Measurements from ENCODE around the gene SCP2. TPM values are rescaled to one million over a fixed set of nuclear protein-coding genes. Genes with fewer than 3 reads are reported as not detected.
"Not testable (repeated sequence)": the region's sequence is repeated elsewhere in the genome, so short reads cannot be mapped to it uniquely, and the experiment has no call there.

SCP2 gene
- total RNA-seq, 1 donor from 2014 or later: 26.3 TPM

DNA sequence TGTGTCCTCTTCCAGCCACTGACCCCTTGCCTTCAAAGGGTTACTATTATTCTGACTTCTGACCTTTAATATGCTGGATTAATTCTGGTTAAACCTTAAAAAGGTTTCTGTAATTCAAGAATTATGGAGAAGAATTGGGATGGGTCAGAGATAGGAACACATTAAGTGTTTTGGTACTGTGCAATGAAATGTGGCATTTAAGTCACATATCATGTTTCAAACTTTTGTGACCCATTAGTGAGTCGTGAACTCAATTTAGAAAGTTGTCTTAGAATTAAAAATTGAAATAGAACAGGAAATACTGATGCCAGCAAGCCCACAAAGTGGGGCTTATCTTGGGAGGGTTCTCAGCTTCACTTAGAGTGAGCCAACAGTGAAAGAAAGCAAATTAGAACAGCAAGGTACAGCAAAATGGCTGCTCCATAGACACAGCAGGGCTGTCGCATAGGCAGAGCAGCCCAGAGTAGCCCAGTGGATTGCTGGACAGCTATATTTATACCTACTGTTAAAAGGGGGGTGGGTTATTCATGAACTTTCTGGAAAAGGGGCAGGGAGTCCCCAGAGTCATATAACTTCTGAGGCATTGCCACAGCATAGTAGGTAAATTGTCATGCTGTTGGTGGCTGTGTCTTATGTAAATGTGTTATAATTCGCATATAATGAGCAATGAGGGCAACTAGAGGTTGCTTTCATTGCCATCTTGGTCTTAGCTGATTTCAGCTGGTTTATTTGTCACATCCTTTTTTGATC lies 10.5 kb downstream of the SCP2 start:
- Histone ChIP-seq H3K27me3 (no peaks in the 10 kb centered on the region), H3K9me3 (no peaks in the 10 kb centered on the region), H3K36me3 (no peaks in the 10 kb centered on the region), H3K4me1 (no peaks in the 10 kb centered on the region), H3K27ac (no peak overlapping the region), H3K4me3 (no peak overlapping the region)
- TF ChIP-seq, protein P1, sequence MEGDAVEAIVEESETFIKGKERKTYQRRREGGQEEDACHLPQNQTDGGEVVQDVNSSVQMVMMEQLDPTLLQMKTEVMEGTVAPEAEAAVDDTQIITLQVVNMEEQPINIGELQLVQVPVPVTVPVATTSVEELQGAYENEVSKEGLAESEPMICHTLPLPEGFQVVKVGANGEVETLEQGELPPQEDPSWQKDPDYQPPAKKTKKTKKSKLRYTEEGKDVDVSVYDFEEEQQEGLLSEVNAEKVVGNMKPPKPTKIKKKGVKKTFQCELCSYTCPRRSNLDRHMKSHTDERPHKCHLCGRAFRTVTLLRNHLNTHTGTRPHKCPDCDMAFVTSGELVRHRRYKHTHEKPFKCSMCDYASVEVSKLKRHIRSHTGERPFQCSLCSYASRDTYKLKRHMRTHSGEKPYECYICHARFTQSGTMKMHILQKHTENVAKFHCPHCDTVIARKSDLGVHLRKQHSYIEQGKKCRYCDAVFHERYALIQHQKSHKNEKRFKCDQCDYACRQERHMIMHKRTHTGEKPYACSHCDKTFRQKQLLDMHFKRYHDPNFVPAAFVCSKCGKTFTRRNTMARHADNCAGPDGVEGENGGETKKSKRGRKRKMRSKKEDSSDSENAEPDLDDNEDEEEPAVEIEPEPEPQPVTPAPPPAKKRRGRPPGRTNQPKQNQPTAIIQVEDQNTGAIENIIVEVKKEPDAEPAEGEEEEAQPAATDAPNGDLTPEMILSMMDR (IDR thresholded peaks at IDR 0.05): no peak
- intact Hi-C loops (cut with DNase I): no loop called here
- DNase-seq (ENCODE audit: low spot score in 2 of 2): no peak

DNA sequence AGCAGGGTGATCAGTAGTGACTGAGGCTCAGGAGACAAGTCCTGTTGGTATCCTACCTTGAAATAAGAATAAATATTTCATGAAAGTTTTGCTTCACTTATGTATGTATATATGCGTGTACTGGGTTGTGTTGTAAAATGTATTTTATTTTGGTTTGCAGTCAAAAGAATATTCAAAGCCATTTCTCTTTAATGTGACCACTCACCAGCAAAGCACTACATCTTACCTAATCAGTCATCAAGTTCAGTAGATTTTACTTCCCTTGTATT lies 11.0 kb downstream of the SCP2 start:
- intact Hi-C loops (cut with DNase I): no loop called here
- Histone ChIP-seq H3K27ac (no peak overlapping the region), H3K4me1 (no peaks in the 10 kb centered on the region), H3K4me3 (no peak overlapping the region), H3K27me3 (no peaks in the 10 kb centered on the region), H3K9me3 (no peaks in the 10 kb centered on the region), H3K36me3 (no peaks in the 10 kb centered on the region)
- TF ChIP-seq, protein P1 (IDR thresholded peaks at IDR 0.05): no peak
- no peak for DNase-seq (ENCODE audit: low spot score in 2 of 2)

DNA sequence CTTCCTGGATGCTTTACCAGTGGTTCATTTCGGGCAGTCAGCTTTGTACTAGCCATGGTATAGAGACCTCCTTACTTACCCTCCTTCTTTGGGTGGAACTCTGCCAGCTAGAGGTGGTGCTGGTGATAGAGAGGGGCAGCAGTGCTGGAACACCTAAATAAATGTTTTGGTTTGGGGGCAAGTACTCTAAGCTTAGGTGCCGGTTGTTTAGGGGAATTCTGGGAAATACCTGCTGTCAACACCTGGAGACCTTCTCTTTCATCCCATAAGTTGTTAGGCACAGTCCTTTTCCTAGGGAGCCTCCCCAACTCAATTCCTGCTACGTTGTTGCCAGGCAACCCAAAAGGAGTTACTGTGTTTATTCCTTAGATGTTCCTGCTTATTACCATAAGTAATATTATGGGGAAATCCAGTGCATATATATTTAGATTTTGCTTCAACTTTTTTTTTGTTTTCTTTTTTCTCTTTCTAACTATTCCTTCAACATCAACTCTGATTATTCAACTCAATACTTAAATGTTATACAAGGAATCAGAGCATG lies 16.9 kb downstream of the SCP2 start:
- TF ChIP-seq, protein P1 (IDR thresholded peaks at IDR 0.05): no peak
- intact Hi-C loops (cut with DNase I): no loop called here
- no peaks in the 10 kb centered on the region for H3K27me3 ChIP-seq

DNA sequence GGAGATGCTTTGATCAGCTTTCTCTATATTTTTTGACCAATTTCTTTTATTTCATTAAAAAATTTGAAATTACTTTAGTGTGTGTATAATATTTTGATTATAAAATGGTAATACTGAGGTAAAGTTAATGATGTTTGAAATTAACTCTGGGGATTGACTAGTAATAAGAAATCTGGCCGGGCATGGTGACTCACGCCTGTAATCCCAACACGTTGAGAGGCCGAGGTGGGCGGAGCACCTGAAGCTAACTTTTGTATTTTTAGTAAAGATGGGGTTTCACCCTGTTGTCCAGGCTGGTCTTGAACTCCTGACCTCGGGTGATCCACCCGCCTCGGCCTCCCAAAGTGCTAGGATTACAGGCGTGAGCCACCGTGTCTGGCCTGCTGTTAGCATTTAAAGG lies 17.5 kb downstream of the SCP2 start:
- DNase-seq (ENCODE audit: low spot score in 2 of 2): no peak
- peaks cover 0 to 12% of the 10 kb centered on the region in 2 donors for H3K36me3 ChIP-seq
- no peak overlapping the region for H3K27ac ChIP-seq
- TF ChIP-seq, protein P1 (IDR thresholded peaks at IDR 0.05): no peak
- no peaks in the 10 kb centered on the region for H3K4me1 ChIP-seq
- H3K27me3 ChIP-seq: no peaks in the 10 kb centered on the region
- H3K4me3 ChIP-seq: no peak overlapping the region
- intact Hi-C loops (cut with DNase I): no loop called here
- no peaks in the 10 kb centered on the region for H3K9me3 ChIP-seq

More for the DNA sequence above, 16.9 kb downstream of the SCP2 start:
- no peak overlapping the region for H3K27ac ChIP-seq
- H3K4me1 ChIP-seq: no peaks in the 10 kb centered on the region
- no peak for DNase-seq (ENCODE audit: low spot score in 2 of 2)
- H3K4me3 ChIP-seq: no peak overlapping the region
- H3K36me3 ChIP-seq: peaks cover 0 to 8% of the 10 kb centered on the region in 2 donors
- H3K9me3 ChIP-seq: no peaks in the 10 kb centered on the region

DNA sequence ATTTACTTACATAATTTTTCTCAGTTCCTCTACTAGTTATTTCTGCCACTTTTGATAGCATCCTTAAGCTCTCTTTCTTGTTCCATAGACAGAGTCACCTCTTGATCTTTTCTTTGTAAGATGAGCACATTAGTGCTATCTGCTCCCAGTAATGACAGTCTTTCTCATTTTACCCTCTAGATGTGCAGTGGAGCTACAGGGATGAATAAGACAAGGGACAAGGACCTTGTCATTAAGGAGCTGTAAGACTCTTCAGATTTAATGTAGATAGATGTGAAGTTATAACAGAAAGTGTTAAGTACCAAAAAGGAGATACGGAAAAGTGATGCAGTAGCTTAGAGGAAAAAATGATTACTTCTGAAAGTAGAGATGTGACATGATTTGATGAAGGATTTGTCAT lies 20.4 kb downstream of the SCP2 start:
- H3K4me3 ChIP-seq: no peak overlapping the region
- H3K27me3 ChIP-seq: no peaks in the 10 kb centered on the region
- H3K4me1 ChIP-seq: no peaks in the 10 kb centered on the region
- TF ChIP-seq, protein P1 (IDR thresholded peaks at IDR 0.05): no peak
- no peak for DNase-seq (ENCODE audit: low spot score in 2 of 2)
- H3K36me3 ChIP-seq: peaks cover 2 to 27% of the 10 kb centered on the region in 2 donors
- intact Hi-C loops (cut with DNase I): no loop called here
- no peaks in the 10 kb centered on the region for H3K9me3 ChIP-seq
- peak overlapping the region in 1 of 2 donors; percentile 7 for H3K27ac ChIP-seq

DNA sequence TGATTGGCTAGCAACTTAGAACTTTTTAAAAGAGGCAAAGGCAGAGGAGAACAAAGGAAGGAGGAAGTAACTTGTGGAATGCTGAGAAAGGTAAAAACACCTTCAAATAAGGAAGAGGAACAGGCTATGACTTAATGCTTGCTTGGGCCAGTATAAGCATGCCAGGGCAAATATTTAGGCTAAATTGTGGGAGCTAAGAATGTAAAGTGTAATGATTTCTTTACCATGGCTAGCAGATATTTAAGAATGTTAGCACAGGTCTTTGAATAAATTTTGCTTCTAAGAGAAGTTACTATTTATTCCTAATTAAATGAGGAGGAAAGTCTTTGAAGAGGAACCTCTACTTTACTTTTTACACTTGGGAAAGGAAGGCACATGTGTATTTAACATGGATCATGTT lies 22.5 kb downstream of the SCP2 start:
- H3K27ac ChIP-seq; H3K9me3 ChIP-seq; H3K4me1 ChIP-seq; intact Hi-C loops (cut with DNase I); H3K4me3 ChIP-seq; H3K27me3 ChIP-seq; DNase-seq (ENCODE audit: low spot score in 2 of 2): not testable (repeated sequence)
- H3K36me3 ChIP-seq: peaks cover 2 to 21% of the 10 kb centered on the region in 2 donors
